Activated naive CD4-positive, alpha-beta T cell treated with anti-CD3 and anti-CD28 coated beads, Interleukin-2, amount 10 ng/mL, durations not matched to agents 7 days and 5 days (primary cell): Measurements from ENCODE around the gene SCGB1C2.
"Not testable (repeated sequence)": the region's sequence is repeated elsewhere in the genome, so short reads cannot be mapped to it uniquely, and the experiment has no call there.

Experiments used
- CTCF ChIA-PET: fragments of 350-600 bp; sonication (Branson Sonifier 250); formaldehyde crosslinking; loops from one replicate; lab custom pipeline; 2021; ENCODE audit warnings: antibody characterized with exemption; lab: Charles Lee
- DNase-seq: peaks from one replicate; pipeline ENCODE4 v3.0.0-alpha.2; 2020
- H3K27ac Mint-ChIP-seq: one replicate; pipeline ENCODE4 v1.8.0; 2021; ENCODE audit warnings: mild to moderate bottlenecking, moderate library complexity, mixed read lengths
- H3K27me3 Mint-ChIP-seq: one replicate; pipeline ENCODE4 v1.8.0; 2021; ENCODE audit warnings: mild to moderate bottlenecking, mixed read lengths
- H3K36me3 Mint-ChIP-seq: one replicate; pipeline ENCODE4 v1.8.0; 2021; ENCODE audit warnings: mixed read lengths
- H3K4me1 Mint-ChIP-seq: one replicate; pipeline ENCODE4 v1.8.0; 2021; ENCODE audit warnings: mixed read lengths
- H3K4me3 Mint-ChIP-seq: one replicate; pipeline ENCODE4 v1.8.0; 2021; ENCODE audit warnings: mild to moderate bottlenecking, moderate library complexity, mixed read lengths
- H3K9me3 Mint-ChIP-seq: one replicate; pipeline ENCODE4 v1.8.0; 2021; ENCODE audit warnings: mixed read lengths

SCGB1C2 gene

DNA sequence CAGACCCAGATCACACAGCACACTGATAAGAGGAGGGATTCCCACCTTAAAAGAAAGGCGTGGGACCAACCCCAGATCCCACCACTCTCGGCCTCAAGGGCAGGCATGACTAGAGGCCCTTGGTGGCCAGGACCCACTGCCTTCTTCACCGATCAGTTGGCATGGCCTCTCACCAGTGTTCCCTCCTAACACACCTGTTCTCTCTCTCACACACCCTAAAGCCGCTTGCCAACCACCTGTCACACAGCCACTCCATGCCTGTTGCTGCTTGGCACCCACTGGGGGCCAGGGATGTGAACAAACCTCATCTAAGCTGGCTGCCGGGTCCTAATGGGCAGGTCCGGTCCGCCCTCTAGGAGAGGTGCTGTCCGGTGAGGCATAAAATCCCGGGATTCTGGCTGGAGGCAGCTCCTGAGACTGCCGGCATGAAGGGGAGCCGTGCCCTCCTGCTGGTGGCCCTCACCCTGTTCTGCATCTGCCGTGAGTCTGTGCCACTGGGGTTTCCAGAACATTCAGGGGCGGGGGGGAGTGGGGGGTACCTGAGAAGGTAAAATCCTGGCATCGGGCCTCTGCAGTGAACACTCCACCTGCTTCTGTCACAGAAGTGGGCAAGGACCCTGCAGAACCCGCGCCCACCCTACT is at the start of gene SCGB1C2:
Gene SCGB1C2 (plus strand): TSS at position 404 of the 642 bp plus-strand sequence. CDS start 22 bp downstream, at position 426.
- H3K27ac Mint-ChIP-seq, H3K27me3 Mint-ChIP-seq, H3K9me3 Mint-ChIP-seq, CTCF ChIA-PET, H3K4me1 Mint-ChIP-seq, H3K4me3 Mint-ChIP-seq, H3K36me3 Mint-ChIP-seq: not testable (repeated sequence)
- peak; percentile 8 for DNase-seq

DNA sequence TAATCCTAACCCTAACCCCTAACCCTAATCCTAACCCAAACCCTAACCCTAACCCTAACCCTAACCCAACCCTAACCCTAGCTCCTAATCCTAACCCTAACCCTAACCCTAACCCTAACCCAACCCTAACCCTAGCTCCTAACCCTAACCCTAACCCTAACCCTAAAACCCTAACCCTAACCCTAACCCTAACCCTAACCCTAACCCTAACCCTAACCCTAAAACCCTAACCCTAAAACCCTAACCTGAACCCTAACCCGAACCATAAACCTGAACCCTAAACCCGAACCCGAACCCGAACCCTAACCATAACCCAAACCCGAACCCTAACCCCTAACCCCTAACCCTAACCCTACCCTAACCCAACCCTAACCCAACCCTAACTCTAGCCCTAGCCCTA is 24.3 kb upstream of the SCGB1C2 start:
- H3K4me3 Mint-ChIP-seq, H3K9me3 Mint-ChIP-seq, DNase-seq, H3K27ac Mint-ChIP-seq, H3K27me3 Mint-ChIP-seq, H3K4me1 Mint-ChIP-seq, H3K36me3 Mint-ChIP-seq, CTCF ChIA-PET: not testable (repeated sequence)

DNA sequence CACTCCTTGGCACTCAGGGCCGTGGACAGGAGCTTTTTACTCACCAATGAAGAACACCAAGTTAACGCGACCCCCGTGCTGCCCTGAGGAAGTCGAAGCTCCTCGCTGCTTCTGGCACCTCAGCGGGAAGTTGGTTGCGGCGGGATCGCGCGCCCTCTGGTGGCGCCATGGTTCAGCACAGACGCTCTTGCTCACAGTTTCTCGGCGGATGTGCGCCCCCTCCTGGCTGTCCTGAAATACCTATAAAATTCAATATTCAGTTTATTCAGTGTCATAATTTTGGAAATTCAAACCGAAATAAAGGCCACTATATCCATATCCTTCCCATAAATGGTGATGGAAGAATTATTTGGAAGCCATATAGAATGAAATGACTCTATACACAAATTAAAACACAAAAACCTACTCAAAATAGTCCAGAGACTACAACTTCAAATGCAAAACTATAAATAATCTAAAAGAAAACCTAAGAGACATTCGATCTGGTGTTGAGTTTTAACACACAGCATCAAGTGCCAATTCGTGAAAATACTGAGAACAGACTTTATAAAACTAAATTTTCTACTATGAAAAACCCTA is 18.9 kb upstream of the SCGB1C2 start:
- H3K4me1 Mint-ChIP-seq, H3K27me3 Mint-ChIP-seq, CTCF ChIA-PET, H3K36me3 Mint-ChIP-seq, H3K27ac Mint-ChIP-seq, DNase-seq, H3K9me3 Mint-ChIP-seq, H3K4me3 Mint-ChIP-seq: not testable (repeated sequence)

DNA sequence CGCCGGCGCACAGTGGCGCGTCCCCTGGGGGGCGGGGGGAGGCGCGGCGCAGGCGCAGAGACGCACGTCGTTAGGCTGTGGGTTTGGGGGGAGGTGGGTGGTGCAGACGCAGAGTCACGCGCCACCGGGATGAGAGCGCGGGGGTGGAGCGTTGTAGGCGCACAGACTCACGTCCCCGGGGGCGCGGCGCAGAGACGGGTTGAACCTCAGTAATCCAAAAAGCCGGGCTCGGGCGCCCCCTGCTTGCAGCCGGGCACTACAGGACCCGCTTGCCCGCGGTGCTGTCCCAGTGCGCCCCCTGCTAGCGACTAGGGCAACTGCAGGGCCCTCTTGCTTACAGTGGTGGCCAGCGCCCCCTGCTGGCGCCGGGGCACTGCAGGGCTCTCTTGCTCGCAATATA is 3.4 kb upstream of the SCGB1C2 start:
- H3K9me3 Mint-ChIP-seq, DNase-seq, H3K27ac Mint-ChIP-seq, CTCF ChIA-PET, H3K4me3 Mint-ChIP-seq, H3K4me1 Mint-ChIP-seq, H3K36me3 Mint-ChIP-seq, H3K27me3 Mint-ChIP-seq: not testable (repeated sequence)

DNA sequence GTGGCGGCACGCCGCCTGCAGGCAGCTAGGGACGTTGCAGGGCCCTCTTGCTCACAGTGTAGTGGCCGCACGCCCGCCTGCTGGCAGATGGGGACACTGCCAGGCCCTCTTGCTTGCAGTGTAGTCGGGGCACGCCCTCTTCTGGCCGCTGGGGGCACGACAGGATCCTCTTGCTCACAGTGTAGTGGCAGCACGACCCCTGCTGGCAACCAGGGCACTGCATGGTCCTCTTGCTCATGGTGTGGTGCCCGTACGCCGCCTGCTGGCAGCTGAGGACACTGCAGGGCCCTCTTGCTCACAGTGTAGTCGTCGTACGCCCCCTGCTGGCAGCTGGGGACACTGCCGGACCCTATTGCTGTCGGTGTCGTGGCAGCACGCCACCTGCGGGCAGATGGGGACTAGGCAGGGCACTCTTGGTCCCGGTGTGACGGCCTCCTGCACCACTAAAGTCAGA is 3.0 kb upstream of the SCGB1C2 start:
- CTCF ChIA-PET, H3K9me3 Mint-ChIP-seq, H3K4me1 Mint-ChIP-seq, H3K36me3 Mint-ChIP-seq, H3K27me3 Mint-ChIP-seq, H3K4me3 Mint-ChIP-seq, H3K27ac Mint-ChIP-seq: not testable (repeated sequence)
- peak; percentile 37 for DNase-seq

DNA sequence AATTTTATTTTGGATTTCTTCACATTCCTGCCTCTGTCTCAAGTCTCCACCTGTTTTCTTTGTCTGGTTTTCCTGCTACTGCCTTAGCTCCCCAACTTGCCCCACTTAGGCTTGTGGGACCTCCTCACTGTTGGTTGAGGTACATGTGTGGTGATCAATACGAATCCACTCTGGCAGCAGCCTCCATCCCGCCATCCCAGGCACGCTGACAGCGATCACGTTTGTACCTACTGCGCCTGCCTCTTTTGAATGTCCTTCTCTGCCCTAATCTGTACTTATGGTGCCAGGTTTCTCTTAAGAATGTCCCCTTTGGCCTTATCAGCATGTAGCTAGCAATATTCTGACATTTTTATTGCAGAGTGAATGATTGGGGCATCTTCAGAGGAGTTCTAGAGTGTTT is 2.3 kb upstream of the SCGB1C2 start:
- H3K4me1 Mint-ChIP-seq, H3K27ac Mint-ChIP-seq, H3K4me3 Mint-ChIP-seq, H3K27me3 Mint-ChIP-seq, H3K9me3 Mint-ChIP-seq, H3K36me3 Mint-ChIP-seq, DNase-seq, CTCF ChIA-PET: not testable (repeated sequence)

DNA sequence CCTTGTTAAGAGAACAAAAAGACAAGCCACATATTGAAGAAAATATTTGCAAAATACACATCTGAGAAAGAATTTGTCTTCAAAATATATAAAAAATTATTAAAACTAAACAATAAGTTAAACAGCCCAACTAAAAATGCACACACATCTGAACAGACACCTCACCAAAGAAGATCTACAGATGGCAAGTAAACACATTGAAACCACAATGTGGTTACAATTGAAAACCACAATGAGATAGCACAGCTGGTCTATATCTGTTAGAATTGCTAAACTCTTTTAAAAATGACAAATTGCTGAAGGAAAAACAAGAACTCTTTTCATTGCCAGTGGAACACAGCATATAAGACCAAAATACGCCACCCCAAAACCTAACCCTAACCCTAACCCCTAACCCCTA is 1.5 kb upstream of the SCGB1C2 start:
- H3K9me3 Mint-ChIP-seq, H3K36me3 Mint-ChIP-seq, H3K4me1 Mint-ChIP-seq, DNase-seq, H3K4me3 Mint-ChIP-seq, H3K27ac Mint-ChIP-seq, CTCF ChIA-PET, H3K27me3 Mint-ChIP-seq: not testable (repeated sequence)

DNA sequence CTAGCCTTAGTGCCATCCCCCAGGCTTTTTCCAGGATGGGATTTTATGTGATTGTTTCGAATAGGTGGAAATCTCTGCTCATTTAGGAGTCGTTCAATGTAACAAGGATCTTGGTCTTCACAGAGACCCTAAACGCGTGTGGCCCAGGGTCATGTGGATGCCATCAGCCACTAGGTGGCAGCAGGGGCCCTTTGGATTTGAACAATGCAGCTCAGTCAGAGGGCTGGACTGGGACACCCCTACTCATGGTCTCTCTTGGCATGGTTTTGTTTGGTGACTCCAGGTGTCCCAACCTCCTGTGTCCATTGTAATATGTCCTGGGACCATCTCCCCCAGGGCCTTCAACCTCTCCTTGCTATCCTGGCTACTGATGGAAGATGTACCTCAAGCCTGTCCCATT is 838 bp upstream of the SCGB1C2 start:
- H3K4me1 Mint-ChIP-seq, H3K27me3 Mint-ChIP-seq, H3K27ac Mint-ChIP-seq, H3K36me3 Mint-ChIP-seq, H3K9me3 Mint-ChIP-seq, H3K4me3 Mint-ChIP-seq, CTCF ChIA-PET: not testable (repeated sequence)
- peak; percentile 84 for DNase-seq

DNA sequence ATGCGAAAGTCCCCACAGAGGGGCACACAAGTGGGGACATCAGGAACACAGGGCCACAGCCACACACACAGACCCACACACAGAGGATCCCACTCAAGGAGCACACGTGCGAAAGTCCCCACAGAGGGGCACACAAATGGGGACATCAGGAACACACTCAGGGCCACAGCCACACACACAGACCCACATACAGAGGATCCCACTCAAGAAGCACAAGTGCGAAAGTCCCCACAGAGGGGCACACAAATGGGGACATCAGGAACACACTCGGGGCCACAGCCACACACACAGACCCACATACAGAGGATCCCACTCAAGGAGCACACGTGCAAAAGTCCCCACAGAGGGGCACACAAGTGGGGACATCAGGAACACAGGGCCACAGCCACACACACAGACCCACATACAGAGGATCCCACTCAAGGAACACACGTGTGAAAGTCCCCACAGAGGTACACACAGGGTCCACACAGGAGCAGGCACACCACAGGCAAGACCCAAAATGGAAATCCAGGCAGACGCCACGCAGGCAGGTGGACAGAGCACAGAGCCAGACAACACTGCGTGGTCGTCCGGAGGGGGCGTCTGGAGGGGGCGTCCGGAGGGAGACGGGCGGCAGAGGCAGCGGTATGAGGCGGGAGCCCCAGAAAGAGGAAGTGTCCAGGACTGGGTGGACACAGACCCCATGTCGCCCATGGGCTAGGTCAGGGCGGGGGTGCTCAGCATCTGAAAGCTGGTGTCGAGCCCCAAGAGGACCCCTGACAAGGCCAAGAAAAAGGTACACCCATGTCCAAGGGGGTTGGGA is 2.2 kb downstream of the SCGB1C2 start:
- H3K4me3 Mint-ChIP-seq, H3K9me3 Mint-ChIP-seq, H3K27ac Mint-ChIP-seq, DNase-seq, H3K36me3 Mint-ChIP-seq, CTCF ChIA-PET, H3K4me1 Mint-ChIP-seq: not testable (repeated sequence)
- H3K27me3 Mint-ChIP-seq: peaks cover 12% of the 10 kb centered on the region

DNA sequence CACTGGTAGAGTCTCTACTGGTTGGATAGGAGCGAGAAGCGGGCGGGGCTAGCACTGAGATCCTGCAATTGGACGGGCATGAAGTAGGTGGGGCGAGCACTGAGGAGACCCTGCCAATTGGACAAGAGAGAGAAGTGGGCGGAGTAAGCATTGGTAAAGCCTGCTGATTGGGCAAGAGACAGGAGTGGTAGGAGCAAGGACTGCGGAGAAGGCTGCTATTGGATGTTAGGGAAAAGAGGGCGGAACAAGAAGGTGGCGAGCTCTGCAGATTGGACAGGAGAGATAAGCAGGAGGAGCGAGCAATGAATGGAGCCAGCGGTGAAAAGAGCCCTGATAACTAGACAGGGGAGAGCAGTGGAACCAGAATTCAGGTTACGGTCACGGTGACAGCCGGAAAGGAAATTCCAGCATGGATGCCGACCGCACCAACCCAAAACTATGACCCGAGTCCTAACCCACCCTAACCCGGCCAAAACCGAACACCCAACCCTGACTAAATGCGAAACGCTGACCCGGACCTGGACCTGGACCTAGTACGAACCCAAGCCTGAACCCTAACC is 4.8 kb downstream of the SCGB1C2 start:
- peaks cover 12% of the 10 kb centered on the region for H3K27me3 Mint-ChIP-seq
- H3K9me3 Mint-ChIP-seq: no peaks in the 10 kb centered on the region

DNA sequence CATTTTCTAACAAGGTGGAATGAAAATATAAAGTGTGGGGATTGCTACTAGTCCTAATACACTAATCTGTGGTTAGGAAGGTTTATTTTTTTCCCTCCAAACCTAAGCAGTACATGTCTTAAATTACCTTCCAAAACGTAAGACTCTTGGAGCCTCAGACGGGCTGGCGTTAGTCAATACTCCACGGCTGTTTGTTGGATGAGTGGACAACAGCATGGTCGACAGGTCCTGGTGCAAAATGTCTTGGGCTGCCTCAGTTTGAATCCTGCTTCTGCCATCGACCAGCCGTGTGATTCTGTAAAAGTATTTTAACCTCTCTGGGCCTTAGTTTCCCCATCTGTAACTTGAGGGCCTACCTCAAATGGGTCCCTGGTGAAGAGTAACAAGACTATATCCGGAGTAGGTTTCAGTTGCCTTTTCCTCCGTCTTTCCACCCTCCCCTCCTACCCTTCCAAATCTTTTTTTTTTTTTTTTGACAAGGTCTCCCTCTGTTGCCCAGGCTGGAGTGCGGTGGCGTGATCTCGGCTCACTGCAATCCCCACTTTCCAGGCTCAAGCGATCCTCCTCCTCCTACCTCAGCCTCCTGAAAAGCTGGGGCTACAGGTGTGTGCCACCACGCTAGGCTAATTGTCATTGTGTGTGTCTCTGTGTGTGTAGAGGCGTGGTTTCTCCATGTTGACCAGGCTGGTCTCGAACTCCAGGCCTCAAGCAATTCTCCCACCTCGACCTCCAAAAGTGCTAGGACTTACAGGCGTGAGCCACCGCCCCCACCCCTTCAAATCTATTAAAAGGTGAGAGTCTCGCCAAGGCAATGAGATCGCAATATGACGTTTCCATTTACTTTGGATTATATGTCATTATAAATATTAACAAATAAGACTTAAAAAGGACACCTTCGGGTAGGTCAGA is 5.8 kb downstream of the SCGB1C2 start:
- Mint-ChIP-seq H3K4me1 (peaks cover 5% of the 10 kb centered on the region), H3K36me3 (no peaks in the 10 kb centered on the region), H3K4me3 (no peak overlapping the region), H3K27me3 (peaks cover 12% of the 10 kb centered on the region), H3K27ac (no peak overlapping the region), H3K9me3 (no peaks in the 10 kb centered on the region)
- CTCF ChIA-PET: no interaction called here
- DNase-seq: peak; percentile 19

More for the DNA sequence above, 4.8 kb downstream of the SCGB1C2 start:
- Mint-ChIP-seq H3K4me1 (peaks cover 5% of the 10 kb centered on the region), H3K27ac (no peak overlapping the region), H3K36me3 (no peaks in the 10 kb centered on the region), H3K4me3 (no peak overlapping the region)
- CTCF ChIA-PET: no interaction called here
- DNase-seq: peak; percentile 38

DNA sequence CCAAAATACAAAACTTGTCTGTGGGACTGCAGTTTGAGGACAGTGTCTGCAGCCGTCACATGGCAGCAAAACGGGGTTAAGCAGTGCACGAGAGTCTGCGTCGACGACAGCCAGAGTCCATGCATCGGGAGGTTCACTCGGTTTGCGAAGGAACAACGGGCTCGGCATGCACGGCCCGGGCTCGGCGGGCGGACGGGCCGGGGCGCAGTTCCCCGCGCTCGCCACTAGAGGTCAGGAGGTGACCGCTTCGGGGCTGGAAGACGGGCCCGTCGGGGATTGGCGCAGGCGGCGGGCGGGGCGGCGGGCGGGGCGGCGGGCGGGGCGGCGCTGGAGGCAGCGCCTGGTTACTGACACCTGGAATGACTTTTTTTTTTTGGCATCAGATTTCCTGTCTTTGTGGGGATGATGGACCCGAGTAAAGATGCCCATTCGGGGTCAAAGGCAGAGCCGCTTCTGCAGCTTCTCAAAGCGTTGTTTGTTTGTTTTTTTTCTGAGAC is 6.5 kb downstream of the SCGB1C2 start:
- Mint-ChIP-seq H3K27ac (no peak overlapping the region), H3K36me3 (no peaks in the 10 kb centered on the region), H3K27me3 (peaks cover 12% of the 10 kb centered on the region), H3K4me3 (no peak overlapping the region), H3K4me1 (peaks cover 5% of the 10 kb centered on the region), H3K9me3 (no peaks in the 10 kb centered on the region)
- CTCF ChIA-PET: interaction anchor here (2.4 kb wide), 1 partner anchor 556 kb away, joined by 9 read pairs; no protein-coding TSS in a partner anchor
- peak; percentile 89 for DNase-seq

DNA sequence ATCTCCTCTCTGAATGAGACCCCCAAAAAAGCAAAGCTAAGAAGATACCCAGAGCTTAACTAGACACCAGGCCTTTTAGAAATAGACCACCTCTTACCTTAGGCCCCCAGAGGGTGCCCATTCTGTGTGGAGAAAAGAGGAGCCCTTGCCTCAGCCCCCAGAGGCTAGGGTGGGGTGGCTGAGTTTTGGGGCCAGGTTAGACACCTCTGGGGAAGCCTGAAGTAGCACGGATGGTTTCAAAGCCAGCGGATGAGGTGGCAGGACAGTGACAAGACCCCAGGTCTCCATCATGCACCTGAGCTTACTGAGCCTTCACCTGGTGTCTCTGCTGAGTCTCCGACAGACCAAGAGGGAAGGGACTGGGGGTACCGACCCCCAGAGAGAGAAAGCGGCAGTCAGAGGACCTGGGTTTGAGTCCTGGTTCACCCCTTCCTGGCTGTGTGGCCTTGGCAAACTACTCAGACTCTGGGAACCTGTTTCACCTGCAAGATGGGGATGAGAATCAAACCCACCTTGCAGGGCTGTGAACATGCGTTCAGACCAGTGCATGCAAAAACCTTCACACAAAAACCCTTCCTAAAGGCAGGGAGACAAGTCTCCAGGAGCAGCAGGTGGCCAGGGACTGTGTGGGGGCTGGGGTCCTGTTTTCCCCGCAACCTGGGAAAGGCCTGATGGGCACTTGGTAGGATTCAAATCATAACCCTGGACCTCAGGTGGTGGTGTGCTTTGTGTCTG is 7.7 kb downstream of the SCGB1C2 start:
- no peak overlapping the region for H3K27ac Mint-ChIP-seq
- H3K27me3 Mint-ChIP-seq: peaks cover 12% of the 10 kb centered on the region
- peak; percentile 17 for DNase-seq
- H3K36me3 Mint-ChIP-seq: no peaks in the 10 kb centered on the region
- no peaks in the 10 kb centered on the region for H3K9me3 Mint-ChIP-seq
- H3K4me3 Mint-ChIP-seq: no peak overlapping the region
- peaks cover 5% of the 10 kb centered on the region for H3K4me1 Mint-ChIP-seq
- CTCF ChIA-PET: interaction anchor here (1.6 to 2.4 kb wide), 3 partner anchors 242 to 554 kb away, joined by 4 to 9 read pairs (median 4); no protein-coding TSS in a partner anchor
